Ecto neural progenitor cell (in vitro differentiated cells): ENCODE measurements around the gene HPCAL1.

Experiments used
- DNase-seq: peaks from one replicate; pipeline ENCODE4 v3.0.0-alpha.2; 2018; ENCODE audit warnings: low spot score

Gene HPCAL1

DNA sequence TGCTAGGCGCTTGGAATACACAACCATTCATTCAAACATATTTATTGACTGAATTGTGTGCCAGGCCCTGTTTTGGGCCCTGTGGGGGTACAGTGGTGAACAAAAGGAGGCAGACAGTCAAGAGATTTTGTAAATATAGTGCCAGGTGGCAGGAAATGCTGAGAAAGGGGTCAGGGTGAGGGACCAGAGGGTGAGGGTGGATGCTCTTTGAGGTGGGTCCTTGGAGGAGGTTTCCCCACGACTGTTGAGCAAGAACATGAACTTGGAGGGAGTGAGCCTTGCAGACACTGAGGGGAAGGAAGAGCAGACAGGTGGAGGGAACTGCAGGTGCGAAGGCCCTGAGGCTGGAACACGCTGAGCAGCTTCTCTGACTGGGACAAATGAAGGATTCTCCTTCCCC is 104.7 kb downstream of the HPCAL1 start:
- DNase-seq: no peak

DNA sequence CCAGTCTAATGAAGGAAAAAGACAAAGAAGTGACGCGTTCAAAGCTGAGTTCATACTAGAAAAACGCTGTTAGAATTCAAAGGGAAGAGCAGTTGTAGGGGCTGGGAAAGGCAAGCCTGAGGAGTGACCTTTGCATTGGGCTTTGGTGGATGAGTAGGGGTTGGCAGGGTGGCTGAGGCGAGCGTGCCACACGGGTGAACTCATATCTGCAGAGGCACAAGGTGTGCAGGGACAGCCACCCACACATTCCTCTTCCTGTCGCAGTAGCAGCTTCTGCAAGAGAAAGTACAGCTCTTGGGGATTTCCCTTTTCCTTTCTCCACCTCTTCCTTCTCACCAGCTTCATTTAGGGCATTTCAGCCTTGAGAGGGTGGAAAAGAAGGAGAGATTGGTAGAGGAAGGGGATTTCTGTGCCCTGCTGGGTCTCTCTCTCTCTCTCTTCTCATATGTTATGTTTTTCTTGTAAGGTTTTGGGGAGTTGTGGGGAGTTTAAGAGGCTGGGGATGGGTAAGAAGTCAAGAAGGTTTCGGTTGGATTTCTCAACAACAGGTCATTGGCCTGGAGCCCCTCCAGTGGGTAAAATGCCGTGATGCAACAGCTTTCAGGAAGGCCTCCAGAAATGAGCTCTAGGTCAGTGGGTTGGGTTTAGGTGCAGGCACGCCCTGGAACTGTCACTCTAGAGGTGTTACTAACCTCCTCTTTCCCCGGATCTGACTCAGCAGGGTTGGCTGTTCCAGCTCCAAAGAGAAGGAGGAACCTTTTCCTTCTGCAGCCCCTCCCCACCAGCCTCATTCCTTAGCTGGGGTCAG is 105.3 kb downstream of the HPCAL1 start:
- no peak for DNase-seq

DNA sequence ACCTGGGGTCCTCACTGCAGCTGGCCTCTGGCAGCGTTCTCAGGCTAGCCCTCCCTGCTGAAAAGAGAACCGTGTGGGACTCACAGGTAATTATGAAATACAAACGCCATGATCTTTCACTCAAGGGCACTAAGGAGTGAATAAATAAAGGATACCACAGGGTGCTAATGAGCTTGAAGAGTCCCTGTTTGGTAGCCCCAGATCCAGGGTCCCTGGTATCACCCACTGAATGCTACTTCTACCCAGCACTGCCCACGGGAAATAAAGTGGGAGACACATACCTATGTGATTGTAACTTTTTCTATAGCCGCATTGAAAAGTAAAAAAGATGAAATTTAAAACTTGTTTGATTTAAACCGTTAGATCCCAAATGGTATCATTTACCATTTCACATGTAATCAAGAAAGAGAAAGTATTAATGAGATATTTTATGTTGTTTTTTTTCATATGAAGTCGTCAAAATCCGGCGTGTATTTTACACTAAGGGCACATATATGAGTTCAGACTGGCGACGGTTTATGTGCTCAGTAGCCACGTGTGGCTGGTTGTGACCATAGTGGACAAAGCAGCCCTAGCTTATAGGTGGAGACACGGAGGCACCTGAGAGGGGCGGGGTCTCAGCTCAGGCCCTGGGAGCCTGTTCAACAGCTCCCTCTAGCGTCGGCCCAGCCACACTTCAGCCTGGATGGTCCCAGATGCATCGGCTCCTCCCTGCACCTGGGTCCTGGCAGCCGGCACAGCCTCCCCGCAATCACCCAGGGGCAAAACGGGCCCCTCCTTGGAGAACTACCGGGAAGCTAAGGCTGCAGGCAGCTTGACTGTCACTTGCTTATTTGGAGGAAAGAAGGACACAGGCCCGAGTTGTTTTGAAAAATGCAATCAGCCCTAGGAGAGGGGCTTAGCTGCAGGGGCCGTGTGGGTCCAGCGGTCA is 106.2 kb downstream of the HPCAL1 start:
- DNase-seq: peak; percentile 92

DNA sequence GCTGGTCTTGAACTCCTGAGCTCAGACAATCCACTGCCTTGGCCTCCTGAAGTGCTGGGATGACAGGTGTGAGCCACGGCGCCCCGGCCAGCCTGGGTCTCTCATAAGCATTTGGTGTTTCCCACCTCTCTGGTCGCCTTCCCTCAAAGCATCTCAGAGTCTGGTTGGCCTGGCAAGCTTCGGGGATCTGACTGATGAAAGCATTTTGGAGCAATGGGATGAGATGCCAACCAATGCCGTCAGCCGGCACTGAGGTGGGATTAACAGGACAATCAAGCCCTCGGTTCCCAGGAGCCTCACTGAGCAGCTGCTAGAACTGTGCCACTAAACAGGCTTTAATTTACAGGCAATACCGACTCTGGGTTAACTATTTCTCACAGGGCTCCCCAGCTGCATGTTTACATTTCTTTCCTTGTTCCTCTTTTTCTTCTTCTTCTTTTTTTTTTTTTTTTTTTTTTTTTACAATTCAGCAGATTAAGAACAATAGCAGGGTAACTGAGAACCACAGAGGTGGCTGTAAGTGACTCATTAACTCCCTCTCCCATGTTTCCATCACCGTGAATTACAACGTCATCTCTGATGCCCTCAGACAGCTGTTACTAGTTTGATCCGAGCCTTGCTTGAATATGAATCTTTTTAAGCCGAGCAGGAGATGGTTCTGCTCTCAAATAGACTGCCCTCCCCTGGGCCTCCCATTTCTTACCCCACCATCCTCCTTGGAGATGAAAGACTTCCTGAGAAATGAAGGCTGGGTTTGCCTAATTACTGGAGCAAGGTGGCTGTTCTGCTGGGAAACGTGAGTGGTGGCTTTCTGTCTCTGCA is 107.5 kb downstream of the HPCAL1 start:
- no peak for DNase-seq

DNA sequence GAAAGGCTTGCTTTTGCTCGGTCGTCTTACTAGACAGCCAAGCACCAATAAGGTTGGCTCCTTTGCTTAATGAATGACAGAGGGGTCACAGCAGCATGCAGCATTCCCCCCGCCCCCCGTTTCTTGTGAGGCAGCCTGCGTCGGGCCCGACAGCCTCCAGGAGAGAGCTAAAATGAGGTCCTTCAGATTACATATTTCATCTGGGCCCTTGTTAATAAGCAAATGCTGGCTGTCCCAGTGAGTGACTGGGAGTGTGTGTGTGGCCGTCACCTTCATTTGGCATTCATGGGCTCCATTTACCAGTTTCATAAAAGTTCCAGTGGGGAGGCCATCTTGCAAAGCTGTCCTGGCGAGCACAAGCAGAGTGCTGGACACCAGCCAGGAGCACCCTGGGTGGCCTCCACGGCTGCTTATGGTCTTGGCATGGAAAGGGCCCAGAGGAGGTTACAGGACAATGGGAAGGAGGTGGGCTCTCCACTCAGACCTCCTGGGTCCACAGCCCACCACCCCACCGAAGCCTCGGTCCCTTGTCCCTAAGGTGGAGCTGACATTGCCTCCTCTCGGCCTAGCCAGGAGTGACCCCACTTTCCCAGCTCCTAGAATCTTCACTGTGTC is 108.2 kb downstream of the HPCAL1 start:
- no peak for DNase-seq

DNA sequence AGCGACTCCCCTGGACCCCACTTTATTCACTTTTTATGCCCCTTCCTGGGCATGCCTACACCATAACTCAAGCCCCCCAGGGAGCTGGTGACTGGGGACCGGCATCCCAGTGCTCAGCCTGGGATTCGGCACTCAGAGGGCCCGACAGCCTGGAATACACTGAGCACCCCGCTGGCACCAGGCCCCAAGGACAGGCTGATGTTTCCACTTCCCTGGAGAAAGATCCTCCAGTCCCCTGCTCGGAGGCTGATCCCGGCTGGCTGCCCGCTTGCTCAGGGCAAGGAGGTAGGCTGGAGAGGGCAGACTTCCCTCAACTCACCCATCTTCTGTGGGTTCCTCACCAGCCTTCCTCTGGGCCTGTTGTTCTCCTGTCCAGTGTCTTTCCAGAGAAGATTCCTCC is 108.9 kb downstream of the HPCAL1 start:
- no peak for DNase-seq

DNA sequence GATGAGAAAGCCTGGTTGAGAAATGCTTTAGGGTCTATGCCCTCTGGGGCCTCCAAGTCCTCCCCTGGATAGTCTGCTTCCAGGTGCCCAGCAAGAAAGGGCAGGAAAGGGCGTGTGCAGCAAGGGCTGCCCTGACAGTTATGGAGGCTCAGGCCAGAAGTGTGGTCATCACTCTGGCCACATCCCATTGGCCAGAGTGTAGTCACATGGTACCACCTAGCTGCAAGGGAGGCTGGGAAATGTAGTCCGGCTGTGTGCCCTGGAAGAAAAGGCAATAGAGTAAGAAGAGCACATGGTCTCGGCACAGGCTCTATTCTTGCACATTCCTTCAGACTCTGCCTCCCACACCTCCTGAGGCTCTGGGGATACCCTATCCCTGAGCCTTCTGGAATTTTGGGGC is 109.7 kb downstream of the HPCAL1 start:
- DNase-seq: no peak

DNA sequence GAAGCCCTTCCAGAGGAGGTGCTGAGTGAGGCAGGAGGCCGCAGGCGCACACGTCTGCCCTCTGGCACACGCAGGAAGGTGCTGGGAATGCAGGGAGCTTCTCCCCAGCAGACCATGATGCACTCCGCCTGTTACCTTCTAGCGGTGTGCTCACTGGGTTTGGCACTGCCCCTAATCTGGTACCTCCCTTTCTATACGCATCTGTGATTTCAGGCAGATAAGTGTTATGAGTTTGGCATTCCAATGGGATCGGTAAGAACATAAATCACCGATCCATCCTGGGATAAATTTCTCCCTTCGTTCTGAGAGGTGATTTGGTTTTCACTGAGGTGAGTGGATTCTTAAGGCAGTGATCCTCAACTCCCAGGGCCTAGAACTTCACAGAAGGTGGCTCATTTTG is 110.8 kb downstream of the HPCAL1 start:
- no peak for DNase-seq

DNA sequence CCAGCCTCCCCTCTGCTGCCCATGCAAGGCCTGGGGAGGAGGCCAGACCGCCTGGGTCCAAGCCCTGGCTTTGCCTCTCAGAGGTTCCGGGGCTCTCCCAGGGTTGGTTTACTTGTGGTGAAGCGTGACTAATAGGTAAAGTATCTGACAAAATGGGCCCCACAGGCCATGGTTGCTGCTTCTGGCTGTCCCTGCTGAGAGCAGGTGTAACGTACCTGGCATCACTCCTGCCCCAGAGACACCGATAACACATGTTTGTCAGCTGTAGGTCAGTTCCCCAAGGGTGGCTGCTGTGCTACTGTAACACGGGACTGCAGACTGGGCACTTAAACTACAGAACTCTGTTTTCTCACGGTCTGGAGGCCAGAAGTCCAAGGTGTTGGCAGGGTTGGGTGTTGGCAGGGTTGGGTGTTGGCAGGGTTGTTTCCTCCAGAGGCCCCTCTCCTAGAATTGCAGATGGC is 111.3 kb downstream of the HPCAL1 start:
- no peak for DNase-seq

DNA sequence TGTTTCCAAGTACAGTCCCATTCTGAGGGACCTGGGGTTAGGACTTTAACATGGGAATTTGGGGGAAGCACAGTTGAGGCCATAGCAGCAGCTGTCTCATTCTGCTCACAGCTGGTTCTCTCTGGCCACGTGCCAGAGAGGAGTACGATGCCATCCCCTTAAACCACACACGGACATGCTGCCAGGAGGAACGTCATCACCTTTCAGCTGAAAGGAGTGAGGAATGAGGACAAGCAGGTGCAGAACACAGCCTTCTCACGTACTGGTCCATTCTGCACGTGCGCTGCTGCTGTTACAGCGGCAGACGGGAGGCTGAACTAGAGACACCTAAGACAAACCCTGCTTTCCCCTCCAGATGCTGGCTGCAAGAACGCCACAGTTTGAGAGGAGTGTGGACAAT is 111.9 kb downstream of the HPCAL1 start:
- DNase-seq: no peak

DNA sequence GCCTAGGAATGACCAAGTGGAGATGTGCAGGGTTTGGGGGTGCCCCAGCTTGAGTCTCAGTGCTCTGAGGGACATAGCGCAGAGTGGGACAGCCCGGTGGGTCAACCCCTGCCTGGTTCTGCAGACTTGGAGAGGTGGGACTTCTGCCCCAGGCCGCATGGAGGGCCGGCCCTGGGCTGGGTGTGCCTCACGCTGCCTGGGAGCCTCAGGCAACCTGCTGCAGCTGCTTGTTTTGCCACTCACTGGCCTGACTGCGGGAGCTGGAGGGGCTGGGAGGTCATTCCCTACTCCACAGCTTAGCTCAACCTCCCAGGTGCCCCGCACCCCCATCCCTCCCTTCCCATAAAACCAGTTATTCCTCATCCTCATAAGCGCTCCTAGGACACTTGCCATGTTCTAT is 112.3 kb downstream of the HPCAL1 start:
- DNase-seq: no peak

DNA sequence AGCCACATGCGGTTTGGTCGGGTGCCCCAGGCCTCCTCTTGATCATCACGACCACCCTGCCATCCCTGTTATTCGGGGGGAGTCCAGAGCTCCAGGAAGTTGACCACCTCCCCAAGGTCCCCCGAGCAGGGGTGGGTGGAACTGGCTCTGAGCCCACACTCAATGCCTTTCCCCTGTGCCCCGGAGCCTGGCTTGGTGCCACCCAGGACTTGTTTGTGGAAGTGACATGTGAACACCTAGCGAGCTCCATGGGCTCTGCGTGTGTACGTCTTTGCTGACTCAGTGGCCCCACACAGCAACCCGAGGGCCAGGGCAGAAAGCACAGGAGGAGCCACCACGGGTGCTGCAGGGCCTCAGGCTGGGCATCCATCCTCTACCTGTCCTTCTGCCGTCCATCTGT is 112.9 kb downstream of the HPCAL1 start:
- no peak for DNase-seq

DNA sequence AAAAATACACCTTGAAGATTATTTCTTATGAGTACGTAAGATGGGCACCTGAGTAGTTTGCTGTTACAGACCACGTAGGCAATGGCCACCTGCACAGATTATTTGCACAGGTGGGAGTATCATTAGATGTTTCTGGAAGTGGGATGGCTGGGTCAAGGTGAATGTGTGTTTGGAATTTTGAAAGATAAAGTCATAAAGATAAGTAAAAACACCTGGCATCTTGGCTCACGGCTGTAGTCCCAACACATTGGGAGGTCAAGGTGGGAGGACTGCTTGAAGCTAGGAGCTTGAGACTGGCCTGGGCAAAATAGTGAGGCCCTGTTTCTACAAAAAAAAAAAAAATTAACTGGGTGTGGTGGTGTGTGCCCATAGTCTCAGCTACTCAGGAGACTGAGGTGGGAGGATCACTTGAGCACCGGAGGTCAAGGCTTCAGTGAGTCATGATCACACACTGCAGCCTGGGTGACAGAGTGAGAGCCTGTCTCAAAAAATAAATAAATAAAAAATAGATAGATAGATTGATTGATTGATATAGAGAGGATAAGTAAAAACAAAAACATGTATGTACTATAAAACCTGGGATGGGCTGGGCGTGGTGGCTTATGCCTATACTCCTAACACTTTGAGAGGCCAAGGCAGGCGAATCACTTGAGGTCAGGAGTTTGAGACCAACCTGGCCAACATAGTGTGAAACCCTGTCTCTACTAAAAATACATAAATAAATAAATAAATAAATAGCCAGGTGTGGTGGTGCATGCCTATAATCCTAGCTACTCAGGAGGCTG is 115.0 kb downstream of the HPCAL1 start:
- no peak for DNase-seq

DNA sequence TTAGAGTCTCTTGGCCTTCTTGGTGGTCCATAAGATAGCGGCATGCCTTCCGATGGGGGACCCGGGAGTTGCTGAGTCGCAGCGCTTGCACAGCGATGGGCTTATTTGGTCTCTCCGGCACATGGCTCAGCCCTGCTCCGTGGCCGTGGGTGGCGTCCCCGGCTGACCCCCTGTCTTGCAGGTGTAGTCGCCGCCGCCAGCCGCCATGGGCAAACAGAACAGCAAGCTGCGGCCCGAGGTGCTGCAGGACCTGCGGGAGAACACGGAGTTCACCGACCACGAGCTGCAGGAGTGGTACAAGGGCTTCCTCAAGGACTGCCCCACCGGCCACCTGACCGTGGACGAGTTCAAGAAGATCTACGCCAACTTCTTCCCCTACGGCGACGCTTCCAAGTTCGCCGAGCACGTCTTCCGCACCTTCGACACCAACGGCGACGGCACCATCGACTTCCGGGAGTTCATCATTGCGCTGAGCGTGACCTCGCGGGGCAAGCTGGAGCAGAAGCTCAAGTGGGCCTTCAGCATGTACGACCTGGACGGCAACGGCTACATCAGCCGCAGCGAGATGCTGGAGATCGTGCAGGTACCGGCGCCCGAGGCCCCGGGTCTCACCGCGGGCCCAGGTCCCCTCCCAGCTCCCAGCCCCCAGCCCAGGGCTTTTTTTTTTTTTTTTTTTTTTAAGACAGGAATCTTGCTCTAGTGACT is 117.0 kb downstream of the HPCAL1 start:
- no peak for DNase-seq

DNA sequence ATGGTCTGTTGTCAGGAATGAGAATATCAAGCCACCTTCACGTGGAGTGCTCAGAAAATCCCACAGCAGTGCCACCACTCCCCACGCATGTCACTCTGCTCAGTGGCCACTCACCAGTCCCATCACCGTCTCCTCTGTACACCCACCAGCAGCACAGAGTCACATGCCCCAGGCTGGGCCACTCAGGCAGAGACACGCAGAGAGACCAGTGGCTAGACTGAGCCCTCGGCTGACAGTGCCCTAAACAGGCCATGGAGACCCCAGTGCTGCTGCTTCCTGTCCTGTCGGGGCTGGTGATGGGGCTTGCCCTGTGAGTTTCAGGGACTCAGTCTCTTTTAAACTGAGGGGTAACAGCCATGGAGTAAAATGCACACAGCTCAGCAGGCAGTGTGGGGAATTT is 119.5 kb downstream of the HPCAL1 start:
- DNase-seq: no peak

DNA sequence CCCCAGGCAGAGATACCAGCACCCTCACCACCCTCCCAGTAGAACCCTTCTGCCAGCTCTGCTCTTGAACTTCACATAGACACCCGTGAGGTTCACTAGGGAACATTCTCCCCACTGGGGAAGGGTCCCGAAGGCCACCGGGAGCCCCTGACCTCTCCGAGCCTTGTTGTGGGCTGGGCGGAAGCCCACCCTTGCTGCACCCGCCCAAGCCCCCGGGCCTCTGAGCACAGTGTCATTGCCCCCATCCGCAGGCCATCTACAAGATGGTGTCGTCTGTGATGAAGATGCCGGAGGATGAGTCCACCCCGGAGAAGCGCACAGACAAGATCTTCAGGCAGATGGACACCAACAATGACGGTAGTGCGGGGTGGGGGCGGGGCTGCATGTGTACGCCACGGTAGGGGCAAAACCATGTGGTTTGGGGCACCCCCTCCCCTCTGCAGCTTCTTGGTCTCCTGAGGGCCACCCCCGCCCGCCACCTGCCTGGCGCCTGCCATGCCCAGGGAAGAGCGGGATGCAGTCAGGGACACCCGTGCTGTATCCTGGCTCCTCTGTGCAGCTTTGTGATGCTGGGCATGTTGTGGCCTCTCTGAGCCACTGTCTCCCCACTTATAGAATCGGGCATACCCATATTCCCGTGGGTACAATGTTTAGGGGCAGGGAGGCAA is 120.2 kb downstream of the HPCAL1 start:
- no peak for DNase-seq

DNA sequence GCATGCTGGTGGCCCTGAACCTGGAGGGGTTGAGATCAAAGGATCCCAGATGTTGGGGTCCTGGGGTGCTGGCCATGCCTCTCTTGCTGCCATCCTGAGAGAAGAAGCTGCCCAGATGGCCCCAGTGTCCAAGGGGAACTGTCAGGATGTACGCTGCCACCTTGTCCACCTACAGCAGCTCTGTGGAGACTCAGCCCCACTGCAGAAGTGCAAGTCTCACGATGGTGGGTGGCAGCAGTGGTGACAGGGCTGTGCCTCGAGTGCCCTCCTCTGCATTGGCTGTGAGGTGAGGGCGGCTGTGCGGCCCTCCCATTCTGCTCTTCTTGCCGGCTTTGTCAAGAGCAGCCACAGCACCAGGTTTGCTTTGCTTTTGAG is 120.7 kb downstream of the HPCAL1 start:
- DNase-seq: no peak

DNA sequence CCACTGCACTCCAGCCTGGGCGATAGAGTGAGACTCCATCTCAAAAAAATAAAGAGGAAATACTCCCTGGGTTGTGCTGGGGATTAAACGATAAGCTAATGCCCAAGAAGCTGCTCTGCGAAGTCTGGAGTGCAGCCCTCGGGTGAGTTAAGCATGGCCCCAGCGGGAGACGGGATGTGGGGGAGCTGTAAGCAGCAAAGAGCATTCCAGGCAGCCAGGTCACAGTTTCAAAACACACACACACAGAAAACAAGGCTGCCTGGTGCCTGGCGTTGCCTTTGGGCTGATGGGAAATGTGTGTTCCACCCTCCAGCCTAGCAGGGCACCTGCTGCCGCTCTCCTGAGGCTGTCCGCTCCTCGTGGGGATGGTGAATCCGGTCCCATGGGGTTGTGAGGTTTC is 121.3 kb downstream of the HPCAL1 start:
- no peak for DNase-seq

DNA sequence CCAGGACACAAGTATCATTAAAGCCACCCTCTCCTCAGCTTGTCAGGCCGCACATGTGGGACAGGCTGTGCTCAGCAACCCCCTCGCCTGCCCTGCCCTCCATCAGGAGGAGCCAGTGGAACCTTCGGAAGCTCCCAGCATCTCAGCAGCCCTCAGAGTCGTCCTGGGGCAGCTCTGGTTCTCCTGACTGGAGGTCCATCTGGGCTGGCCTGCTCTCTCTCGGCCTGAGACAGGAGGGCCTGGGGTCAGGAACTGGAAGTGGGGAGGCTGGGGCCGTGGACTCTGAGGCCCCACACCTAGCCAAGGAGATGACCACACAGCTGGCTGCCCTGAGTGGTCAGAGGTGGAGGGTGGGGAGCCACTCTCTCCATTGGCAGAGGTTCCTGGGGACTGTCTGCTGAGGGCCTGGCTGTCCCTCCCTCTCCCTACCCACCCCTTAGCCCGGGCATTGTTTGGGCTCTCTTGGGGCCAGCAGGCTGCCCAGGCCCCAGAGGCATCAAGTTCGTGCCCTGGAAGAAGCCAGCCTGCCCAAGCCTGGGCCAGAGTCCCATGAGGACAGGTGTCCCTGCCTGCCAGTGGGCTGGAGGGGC is 122.3 kb downstream of the HPCAL1 start:
- DNase-seq: no peak

DNA sequence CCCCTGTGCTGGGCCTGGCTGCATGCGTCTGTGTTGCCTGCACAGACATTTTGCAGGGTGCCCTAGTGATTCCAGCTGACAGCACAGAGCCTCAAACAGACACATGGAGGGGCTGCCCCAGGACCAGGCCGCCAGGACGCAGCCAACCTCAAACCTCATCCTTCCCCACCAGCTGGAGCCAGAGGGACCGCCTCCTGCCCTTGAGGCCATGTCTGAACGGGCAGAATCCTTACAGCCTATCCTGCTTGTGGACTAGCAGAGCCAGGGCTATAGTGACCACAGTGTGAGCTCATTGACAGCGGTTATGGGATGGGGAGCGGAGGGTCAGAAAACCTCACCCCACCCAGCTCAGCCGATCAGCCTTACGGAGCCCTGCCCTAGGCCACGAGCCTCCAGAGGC is 123.0 kb downstream of the HPCAL1 start:
- DNase-seq: no peak
